GM19239 (cell line): ENCODE measurements around the gene GP1BB.
"Not testable (repeated sequence)": the region's sequence is repeated elsewhere in the genome, so short reads cannot be mapped to it uniquely, and the experiment has no call there.

Experiments
- DNase-seq: peaks from one replicate; pipeline ENCODE4 v3.0.0; 2011; ENCODE audit warnings: low spot score; ENCODE audit not compliant: insufficient read length
- FAIRE-seq: peaks from 2 replicates; lab custom pipeline; 2011; peaks lifted over from hg19 to GRCh38; lab: Jason Lieb, UNC

GP1BB gene

DNA sequence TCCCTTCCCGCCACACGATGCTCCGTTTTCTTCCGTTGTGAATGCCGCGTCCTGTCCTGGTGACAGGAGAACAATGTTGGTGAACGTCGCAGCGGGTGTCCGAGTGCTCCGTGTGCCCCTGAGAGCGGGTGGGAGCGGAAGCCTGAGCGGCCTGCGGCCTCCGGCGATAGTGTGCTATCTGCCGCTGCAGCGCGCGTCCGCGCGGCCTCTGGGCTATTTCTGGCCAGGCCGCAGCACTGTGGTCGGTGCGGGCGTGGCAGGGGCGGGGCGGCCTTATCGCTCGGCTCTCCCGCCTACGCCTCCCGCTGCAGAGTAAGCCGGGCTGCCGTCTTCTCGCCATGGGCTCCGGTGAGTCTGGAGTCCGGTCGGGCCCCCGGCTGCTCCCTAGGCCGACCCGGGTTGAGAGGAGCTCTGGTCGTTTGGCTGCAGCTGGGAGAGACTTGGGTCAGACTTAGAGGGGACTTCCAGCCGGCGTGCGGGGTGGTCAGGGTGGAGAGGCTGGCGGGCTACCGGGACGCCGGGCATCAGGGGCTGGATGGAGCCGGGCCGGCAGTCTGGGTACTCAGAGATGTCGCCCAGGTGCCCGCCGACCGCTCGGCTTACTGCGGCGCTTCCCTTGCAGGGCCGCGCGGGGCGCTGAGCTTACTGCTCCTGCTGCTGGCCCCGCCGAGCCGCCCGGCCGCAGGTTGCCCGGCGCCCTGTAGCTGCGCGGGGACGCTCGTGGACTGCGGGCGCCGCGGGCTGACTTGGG, at the start of gene GP1BB:
GP1BB (plus strand) TSS at position 308 of the 751 bp plus-strand sequence; CDS start at position 339, 31 bp downstream.
- DNase-seq (no peak), FAIRE-seq (no peak)

DNA sequence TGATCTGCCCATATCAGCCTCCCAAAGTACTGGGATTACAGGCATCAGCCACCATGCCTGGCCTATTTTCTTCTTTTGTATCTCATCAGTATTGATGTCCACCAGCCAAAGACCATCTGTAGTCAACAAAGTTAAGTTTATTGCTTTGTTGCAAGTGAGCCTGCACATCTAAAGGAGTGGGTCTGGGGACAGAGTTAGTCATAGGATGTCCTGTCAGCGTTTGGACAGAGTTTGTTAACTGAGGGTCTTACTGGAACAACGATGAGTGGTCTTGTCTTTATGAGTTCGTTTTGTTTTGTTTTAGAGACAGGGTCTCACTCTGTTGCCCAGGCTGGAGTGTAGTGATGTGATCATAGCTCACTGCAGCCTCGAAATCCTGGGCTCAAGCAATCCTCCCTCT, 49.7 kb upstream of the GP1BB start:
- DNase-seq (no peak), FAIRE-seq (no peak)

DNA sequence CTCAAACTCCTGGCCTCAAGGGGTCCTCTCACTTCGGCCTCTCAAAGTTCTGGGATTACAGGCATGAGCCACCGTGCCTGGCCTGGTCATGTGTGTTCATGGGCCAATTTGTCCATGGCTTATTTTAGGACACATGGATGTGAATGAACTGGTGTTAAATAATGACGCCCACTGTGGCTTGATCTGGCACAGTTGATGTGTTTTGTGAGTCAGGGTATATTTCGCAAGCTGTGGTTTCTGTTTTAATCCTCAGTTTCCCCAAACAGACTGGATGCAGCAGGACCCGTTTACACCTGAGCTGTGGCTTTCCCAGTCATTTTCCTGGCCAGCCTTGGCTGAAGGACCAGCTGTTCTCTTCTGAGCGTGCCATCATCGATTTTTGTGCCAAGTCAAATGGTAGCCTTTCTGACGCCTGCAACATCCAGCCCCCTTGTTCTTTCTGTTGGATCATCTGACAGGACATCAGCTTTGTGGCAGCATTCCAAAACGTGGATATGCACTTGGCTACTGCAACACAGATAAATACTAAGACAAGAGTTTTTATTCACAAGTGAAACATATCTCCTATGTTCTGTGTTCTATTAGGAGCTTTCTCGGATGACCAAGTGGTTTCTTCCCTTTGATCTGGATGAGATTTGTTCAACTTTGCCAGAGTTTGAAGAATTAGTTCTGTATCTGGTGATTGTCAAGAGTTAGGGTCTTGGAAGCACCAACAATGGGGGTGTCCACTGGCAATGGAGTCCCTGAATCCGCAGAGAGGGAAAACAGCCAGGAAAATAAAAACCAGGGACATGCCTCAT, 49.0 kb upstream of the GP1BB start:
- DNase-seq (no peak), FAIRE-seq (no peak)

DNA sequence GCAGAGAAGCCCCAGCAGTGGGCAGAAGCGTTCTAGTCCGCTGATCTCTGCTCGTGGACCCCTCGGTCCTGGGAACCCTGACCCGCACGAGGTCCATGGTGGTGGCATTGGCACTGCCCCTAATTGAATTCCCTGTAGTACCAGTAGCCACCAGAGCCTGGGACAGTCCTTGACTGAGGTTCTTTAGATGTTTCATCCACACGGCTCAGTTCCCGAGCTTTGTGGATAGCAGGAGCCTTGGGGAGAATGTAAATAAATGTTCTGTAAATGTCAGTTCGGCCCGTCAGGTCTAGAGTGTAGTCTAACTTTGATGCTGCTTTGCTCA, 48.4 kb upstream of the GP1BB start:
- FAIRE-seq: no peak

DNA sequence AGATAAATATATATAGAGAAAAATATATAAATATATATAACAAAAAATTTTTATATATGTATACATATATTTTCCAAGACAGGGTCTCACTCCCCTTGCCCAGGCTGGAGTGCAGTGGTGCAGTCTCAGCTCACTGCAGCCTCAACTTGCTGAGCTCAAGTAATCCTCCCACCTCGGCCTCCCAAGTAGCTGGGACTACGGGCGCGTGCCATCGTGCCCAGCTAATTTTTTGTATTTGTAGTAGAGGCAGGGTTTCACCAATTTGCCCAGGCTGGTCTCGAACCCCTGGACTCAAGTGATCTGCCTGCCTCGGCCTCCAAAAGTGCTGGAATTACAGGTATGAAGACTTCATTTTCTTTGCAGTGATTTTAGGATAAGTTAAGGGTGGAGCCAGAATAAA, 47.9 kb upstream of the GP1BB start:
- FAIRE-seq: no peak

More for the DNA sequence above, 48.4 kb upstream of the GP1BB start:
- no peak for DNase-seq

DNA sequence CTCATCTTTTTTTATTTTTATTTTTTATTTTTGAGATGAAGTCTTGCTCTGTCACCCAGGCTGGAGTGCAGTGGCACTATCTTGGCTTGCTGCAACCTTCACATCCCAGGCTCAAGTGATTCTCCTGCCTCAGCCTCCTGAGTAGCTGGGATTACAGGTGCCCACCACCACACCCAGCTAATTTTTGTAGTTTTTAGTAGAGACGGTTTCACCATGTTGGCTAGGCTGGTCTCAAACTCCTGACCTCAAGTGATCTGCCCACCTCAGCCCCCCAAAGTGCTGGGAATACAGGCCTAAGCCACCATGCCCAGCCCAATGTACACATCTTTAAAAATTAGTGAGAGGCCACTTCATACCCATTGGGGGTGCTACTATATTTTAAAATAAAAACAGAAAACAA, 46.9 kb upstream of the GP1BB start:
- not testable (repeated sequence) for DNase-seq, FAIRE-seq

More for the DNA sequence above, 47.9 kb upstream of the GP1BB start:
- DNase-seq: no peak

DNA sequence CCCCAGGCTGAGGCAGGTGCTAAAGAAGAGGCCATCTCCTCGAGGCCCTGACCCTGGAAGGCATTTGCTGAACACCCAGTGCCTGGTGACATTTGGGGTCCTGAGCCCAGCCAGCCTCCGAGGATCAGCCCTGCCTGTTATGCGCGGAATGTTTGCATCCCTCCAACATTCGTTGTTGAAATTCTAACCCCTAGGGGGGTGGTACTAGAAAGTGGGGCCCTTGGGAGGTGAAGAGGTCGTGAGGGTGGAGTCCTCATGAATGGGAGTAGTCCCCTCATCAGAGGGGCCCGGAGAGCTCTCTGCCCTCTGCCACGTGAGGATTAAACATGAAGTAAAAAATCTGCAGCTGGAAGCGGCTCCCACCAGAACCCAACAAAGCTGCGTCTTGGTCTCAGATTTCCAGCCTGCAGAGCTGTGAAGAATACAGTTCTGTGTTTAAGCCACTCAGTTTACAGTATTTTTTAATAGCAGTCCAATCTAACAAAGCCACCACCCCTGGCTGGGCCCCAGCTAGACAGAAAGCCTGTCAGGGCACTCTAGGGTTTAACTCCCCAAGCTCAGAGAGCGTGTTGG, 44.3 kb upstream of the GP1BB start:
- no peak for FAIRE-seq
- DNase-seq: no peak

DNA sequence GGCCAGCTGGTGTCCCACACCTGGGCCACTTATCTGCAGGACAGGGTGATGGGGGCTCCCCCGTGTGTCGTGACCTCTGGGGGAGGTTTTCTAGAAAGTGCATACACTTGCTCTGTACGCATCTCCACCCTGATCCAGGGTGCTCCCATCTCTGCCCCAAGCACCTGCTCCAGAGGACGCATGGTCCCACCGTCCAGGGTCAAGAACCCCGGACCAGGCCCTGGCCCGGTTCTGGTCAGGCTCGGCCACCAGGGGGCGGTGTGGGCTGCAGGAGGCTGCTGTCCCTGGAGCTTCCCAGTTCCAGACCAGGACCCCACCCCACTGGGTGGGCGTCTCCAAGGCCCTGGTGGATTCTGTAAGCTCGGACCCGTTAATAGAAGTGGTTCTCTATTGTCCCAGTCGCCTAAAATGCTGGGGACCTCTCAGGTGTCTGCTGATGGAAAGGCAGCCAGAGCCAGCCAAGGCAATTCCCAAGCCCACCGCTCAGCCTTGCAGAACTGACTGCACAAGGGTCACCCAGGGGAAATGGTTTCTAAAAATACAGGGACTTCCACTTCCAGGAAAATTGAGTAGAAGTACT, 43.7 kb upstream of the GP1BB start:
- DNase-seq: no peak

DNA sequence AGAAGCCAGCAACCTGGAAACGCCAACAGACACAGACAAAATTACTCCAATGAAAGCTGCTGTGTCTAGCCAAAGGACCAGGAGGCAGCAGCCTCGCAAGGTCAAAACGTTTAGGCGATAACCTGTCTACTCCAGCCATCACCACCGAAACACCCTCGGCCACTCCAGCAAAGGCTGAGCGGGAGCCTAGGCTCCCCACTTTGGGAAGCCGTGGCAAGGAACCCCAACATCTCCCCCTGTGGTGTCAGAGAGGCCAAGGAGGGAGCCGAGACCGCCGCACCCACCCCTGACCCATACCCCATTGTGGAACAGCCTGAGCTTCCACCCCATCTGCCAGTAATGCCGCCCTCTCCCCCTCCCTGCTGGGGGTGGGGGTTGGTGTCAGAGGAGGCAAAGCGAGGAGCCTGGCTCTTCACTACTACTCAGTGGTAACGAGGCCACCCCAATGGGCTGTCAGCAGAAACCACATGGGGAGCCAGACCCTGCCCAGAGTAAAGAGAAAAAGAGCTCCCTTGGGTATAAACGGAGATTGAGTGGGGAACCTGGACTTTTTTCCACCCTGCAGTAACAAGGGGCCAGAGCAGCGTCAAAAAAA, 43.0 kb upstream of the GP1BB start:
- FAIRE-seq (no peak), DNase-seq (no peak)

More for the DNA sequence above, 43.7 kb upstream of the GP1BB start:
- no peak for FAIRE-seq

DNA sequence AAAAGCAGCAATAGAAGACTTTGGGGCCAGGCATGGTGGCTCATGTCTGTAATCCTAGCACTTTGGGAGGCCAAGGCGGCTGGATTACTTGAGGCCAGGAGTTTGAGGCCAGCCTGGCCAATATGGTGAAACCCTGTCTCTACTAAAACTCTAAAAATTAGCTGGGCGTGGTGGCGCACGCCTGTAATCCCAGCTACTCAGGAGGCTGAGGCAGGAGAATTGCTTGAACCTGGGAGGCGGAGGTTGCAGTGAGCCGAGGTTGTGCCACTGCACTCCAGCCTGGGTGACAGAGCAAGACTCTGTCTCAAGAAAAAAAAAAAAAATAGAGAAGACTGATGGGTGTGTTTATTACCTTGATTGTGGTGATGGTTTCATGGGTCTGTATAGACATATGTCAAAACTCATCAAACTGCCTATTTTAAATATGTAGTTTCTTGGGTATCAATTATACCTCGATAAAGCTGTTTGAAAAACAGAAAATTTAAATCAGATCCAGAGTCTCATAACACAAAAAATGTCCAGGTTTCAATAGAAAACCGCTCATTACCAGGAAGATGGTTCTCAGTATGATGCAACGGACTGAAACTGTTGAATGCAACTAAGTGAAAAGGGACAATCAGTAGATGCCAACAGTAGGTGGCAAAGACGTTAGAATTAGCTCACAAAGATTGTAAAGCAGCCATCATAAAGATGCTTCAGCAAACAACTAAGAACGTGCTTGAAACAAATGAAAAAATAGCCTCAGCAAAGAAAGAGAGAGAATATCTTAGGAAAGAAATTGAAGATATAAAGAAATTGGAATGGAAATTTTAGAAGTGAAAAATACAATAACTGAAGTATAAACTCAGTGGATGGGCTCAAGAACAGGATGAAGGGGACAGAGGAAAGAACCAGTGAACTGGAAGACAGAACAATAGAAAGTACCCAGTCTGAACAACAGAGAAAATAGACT, 42.2 kb upstream of the GP1BB start:
- FAIRE-seq (no peak), DNase-seq (no peak)

DNA sequence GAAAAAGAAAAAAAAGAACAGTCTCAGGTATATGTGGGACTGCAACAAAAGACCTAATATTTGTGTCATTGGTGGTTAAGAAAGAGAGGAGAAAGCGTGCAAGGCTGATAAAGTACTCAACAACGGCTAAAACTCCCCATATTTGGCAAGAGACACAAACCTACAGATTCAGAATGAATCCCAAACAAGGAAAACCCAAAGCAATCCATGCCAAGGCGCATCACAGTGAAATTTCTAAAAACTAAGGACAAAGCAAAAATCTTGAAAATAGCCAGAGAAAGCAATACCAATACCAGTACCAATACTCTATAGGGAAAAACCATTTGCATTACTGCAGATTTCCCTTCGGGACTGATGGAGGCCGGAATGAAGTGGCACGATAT, 41.5 kb upstream of the GP1BB start:
- DNase-seq (no peak), FAIRE-seq (no peak)

DNA sequence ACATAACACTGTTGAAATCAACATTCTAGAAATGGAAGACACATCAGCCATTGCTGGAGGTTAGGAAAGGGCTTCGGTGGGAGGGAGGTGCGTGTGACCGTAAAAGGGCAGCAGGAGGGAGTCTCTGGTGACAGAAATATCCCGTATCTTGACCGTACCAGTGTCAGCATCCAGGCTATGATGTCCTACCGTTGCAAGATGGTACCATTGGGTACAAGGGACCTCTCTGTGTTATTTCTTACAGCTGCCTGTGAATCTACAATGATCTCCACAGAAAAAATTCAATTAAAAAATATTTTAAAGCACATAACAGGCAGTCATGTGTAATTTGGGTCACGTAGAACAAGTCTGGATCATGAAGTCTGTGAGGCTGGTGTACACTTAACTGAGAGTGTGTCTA, 36.4 kb upstream of the GP1BB start:
- DNase-seq (no peak), FAIRE-seq (no peak)

DNA sequence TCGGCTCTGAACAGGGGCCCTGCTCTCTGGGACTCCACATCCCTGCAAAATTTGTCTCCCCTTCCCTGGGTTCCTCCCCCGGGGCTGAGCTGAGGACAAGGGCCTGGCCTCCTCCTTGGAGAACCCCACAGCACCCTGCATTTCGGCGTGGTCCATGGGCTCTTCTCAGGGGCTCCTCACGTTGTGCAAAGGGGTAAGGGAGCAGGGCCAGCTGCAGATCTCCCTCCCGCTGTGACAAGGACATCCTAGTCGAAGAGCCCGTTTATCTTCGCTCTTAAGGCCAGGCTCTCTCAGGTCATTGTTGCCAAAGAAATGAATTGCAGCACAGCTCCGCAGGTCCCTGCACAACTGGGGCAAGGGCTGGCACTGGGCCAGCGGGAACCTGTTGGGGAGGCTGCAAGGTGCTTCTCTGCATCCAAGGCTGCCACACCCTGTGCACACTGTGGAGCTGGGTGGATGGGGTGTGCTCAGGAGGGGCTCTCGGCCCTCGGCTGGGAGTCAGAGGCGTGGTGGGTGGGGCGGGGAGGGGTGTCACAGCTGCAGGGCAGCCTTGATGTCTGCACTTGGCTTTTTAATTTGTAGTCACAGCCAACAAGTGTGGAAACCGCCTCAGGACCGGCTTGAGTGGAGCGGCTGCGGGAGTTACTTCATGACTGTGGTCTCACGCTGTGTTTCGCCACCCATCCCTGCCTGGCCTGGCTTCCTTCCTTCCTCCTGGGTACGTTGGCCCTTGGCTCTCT, 35.6 kb upstream of the GP1BB start:
- FAIRE-seq (no peak), DNase-seq (no peak)

DNA sequence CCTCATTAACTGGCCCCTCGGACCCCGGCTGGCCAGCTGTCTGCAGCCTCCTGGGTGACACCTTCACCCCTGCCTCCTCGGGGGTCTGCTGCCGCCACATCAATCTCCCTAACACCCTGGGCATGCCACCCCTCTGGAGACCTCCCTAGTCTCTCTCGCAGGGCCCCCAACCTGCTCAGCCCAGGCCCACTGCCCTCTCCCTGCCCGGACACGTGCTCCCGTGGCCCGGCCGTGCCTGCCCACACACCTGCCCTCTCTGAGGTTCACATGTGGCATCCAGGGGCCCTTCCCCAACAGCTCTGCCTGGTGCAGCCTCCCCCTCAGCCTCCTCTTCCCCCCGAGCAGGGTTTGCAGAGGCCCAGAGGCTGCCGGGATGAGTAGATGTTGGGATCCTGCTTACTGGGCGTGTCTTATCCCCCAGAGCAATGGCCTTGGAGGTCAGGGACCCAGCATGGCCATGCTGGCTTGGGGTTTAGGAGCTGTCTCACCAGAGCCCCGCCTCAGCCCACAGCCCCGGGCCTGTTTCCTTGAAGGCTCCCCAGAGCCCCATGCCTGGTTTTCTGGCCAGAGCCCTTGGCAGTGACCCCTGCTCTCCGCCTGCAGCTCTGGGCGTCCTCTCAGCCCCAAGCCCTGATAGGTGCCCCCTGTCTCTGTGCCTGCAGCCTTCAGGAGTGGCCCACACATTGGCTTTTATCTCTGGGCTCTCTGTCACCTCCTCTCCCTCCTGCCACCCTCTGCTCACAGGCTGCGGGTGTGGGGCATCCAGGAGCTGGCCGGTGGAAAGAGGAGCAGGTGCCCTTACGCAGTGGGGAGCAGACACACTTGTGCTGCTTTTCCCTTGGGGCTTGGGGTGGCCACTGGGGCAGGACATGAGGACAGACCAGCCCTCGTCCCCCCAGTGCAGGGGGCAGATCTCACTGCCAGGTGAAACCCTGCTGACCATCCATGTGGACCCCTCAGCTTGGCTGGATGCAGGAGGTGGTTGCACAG, 34.7 kb upstream of the GP1BB start:
- no peak for DNase-seq
- FAIRE-seq: no peak

DNA sequence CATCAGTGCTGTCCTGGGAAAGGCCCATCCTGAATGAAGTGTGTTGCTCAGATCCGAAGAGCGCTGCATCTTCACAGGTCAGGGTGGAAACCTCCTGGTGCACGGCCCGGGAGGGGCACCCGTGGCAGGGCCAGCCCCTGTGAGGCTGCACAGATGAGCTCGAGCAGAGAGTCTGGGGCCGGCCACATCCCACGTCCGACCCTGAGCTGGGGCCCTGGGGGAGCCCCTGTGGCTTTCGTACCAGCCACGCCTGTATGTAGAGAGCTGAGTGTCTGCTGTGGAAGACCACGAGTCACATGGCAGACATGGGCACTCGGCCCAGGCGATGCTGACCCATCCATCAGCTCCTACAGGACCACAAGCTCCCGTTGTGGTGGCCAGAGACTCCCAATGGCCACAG, 33.9 kb upstream of the GP1BB start:
- DNase-seq (no peak), FAIRE-seq (no peak)

DNA sequence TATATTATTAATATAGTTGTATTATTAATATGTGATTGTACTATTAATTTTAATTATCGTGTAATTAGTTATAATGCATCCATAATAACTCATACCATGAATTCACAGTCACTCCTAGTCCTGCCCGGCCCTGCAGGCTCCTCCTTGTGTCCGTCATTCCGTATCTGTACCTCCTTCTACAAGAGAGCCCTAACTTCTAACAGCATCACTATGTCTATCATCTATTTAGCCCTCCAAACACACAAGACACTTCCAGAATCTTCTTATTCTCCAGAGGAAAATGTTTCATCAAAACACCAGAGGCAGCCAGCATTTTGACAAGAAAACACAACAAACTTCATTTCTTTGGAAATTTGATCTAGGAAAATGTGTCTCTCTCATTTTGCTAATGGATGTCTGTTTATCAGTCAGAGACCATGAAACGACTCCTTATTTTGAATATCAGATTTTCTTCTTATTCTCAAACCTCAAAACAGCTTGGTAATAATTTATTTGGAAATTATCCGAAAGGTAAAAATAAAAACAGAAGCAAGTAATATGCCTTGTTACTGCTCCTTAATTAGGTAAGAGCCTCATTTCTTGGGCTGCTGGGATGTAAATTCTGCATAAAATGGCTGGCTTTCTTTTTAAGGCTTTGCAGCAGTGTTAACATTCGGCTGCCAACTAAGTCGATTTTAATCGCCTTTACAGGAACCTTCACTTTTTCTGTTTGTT, 32.2 kb upstream of the GP1BB start:
- FAIRE-seq (no peak), DNase-seq (no peak)

DNA sequence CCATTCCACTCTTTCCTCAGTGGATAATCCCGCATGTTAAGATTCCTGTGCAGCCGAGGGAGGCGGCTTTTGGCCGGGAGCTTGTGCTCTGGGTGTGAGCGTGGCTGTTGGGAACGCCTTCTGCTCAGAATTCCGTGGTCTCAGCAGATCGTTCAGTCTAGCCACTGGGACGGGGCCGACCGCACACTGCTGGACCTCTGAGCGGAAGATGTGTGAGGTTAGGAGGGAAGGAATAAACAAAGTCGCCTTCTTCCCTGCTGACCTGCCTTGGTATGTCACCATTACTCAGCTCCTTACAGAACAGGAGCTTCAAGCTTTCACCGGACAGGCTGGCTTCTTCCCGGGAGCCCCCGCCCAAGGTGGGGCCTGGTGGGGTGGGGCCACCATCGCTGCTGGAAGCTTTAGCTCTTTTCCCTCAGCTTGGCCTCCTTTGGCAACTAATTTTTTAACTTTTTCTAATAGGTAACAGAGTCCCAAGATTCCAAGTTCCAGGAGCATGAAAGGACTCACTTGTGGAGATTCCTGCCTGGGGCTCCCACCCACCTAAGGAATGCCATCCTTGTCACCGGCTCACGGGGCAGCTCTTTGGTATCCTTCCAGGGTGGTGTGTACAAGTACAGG, 31.5 kb upstream of the GP1BB start:
- DNase-seq: no peak

More for the DNA sequence above, 31.5 kb upstream of the GP1BB start:
- FAIRE-seq: no peak
